Measurements from ENCODE around the gene ABCC3. TPM values are rescaled to one million over a fixed set of nuclear protein-coding genes. Genes with fewer than 3 reads are reported as not detected.

Gene ABCC3
- total RNA-seq, 3 donors from 2014 or later, result 6.1 to 122 (median 81.0) TPM

DNA sequence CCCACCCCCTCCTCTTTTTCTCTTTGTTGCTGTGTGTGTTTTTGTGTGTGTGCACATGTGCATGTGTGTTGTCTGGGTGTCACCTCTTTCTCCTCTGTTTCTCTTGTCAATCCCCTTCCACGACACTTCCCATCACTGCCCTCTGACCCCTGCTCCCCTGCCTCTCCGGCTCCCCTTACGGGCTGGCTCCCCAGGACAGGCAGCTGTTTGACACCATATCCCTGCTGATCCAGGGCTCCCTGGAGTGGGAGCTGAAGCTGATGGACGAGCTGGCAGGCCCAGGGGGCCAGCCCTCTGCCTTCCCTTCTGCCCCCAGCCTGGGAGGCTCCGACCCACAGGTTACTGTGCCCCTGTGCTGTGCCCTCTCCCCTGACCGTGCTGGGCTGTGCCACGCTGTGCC, 15.2 kb upstream of the ABCC3 start:
- TF ChIP-seq POLR2AphosphoS5 (IDR thresholded peaks at IDR 0.05) (no peak), POLR2A (IDR thresholded peaks at IDR 0.05) (no peak), CTCF (IDR thresholded peaks at IDR 0.05) (no peak)
- intact Hi-C loops (cut with DNase I; ENCODE audit: low total_unique reads), result no loop called here

DNA sequence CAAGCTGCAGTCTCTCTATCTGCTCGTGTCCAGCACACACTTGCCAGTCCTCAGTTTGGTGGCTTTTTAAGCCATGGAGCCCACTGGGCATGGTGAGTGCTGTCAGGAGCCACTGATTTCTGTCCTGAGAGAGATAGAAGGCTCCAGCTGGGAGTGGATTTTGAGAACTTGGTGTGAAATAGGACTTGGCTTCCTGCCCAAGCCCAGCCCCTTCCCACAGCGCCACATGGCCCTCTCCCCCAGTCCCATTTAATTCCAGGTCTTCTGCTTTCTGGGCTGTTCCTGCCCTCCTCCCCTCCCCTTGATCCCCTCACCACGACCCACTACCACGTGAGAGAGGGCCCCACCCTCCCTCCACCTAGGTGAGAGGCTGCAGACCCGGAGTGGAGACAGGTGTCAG, 14.4 kb upstream of the ABCC3 start:
- Histone ChIP-seq H3K4me3 (no peak overlapping the region), H3K36me3 (no peaks in the 10 kb centered on the region), H3K27me3 (peaks cover 0 to 3% of the 10 kb centered on the region in 2 donors), H3K9me3 (no peaks in the 10 kb centered on the region), H3K4me1 (no peaks in the 10 kb centered on the region), H3K27ac (no peak overlapping the region)
- no peak for TF ChIP-seq POLR2A (IDR thresholded peaks at IDR 0.05)
- TF ChIP-seq POLR2AphosphoS5 (IDR thresholded peaks at IDR 0.05), result no peak
- no peak for TF ChIP-seq CTCF (IDR thresholded peaks at IDR 0.05)
- no peak for DNase-seq (ENCODE audit: low spot score in 2 of 2)
- intact Hi-C loops (cut with DNase I; ENCODE audit: low total_unique reads), result no loop called here

More for the DNA sequence above, 15.2 kb upstream of the ABCC3 start:
- Histone ChIP-seq H3K27me3 (peaks cover 0 to 3% of the 10 kb centered on the region in 2 donors), H3K9me3 (no peaks in the 10 kb centered on the region), H3K36me3 (no peaks in the 10 kb centered on the region), H3K4me3 (no peak overlapping the region), H3K4me1 (no peaks in the 10 kb centered on the region), H3K27ac (no peak overlapping the region)
- DNase-seq (ENCODE audit: low spot score in 2 of 2), result no peak

DNA sequence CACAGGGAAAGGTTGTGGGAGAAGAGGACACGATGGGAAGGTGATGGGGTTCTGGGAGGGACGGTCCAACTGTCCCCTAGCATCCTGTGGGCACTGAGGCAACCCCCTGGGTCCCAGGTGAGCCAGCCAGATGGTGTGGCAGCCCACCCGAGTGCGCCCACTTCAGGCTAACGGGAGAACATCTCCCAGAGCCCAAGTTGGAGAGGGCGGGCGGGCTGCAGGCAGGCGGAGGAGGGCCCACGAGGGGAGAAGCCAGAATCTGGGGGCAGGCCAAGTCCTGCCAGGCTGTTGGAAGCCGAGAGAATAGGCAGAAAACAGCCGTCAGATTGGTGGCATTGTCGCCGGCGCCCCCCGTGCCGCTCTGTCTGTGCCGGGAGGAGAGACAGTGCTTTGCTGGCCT, 13.8 kb upstream of the ABCC3 start:
- DNase-seq (ENCODE audit: low spot score in 2 of 2), result no peak
- no peaks in the 10 kb centered on the region for H3K9me3 ChIP-seq
- TF ChIP-seq POLR2AphosphoS5 (IDR thresholded peaks at IDR 0.05) (no peak), POLR2A (IDR thresholded peaks at IDR 0.05) (no peak), CTCF (IDR thresholded peaks at IDR 0.05) (no peak)
- no peak overlapping the region for H3K27ac ChIP-seq
- H3K36me3 ChIP-seq, result no peaks in the 10 kb centered on the region
- intact Hi-C loops (cut with DNase I; ENCODE audit: low total_unique reads), result no loop called here
- no peak overlapping the region for H3K4me3 ChIP-seq
- H3K27me3 ChIP-seq, result peaks cover 0 to 3% of the 10 kb centered on the region in 2 donors
- no peaks in the 10 kb centered on the region for H3K4me1 ChIP-seq

- H3K36me3 ChIP-seq, result no peaks in the 10 kb centered on the region
- no peak overlapping the region for H3K27ac ChIP-seq
- H3K4me3 ChIP-seq, result no peak overlapping the region
- TF ChIP-seq POLR2A (IDR thresholded peaks at IDR 0.05) (no peak), CTCF (IDR thresholded peaks at IDR 0.05) (no peak), POLR2AphosphoS5 (IDR thresholded peaks at IDR 0.05) (no peak)
- no peaks in the 10 kb centered on the region for H3K9me3 ChIP-seq
- DNase-seq (ENCODE audit: low spot score in 2 of 2), result no peak
- H3K27me3 ChIP-seq, result peaks cover 0 to 3% of the 10 kb centered on the region in 2 donors
- H3K4me1 ChIP-seq, result no peaks in the 10 kb centered on the region
- intact Hi-C loops (cut with DNase I; ENCODE audit: low total_unique reads), result no loop called here
Observed at GRCh38 chr17:50621574-50622031, 13.1 kb upstream of the ABCC3 start.

- H3K27me3 ChIP-seq, result peaks cover 0 to 3% of the 10 kb centered on the region in 2 donors
- no peak overlapping the region for H3K4me3 ChIP-seq
- no peaks in the 10 kb centered on the region for H3K36me3 ChIP-seq
- TF ChIP-seq POLR2A (IDR thresholded peaks at IDR 0.05), result no peak
- no peak for TF ChIP-seq CTCF (IDR thresholded peaks at IDR 0.05)
- TF ChIP-seq POLR2AphosphoS5 (IDR thresholded peaks at IDR 0.05), result no peak
- no peak for DNase-seq (ENCODE audit: low spot score in 2 of 2)
- H3K27ac ChIP-seq, result no peak overlapping the region
- intact Hi-C loops (cut with DNase I; ENCODE audit: low total_unique reads), result no loop called here
- H3K9me3 ChIP-seq, result no peaks in the 10 kb centered on the region
- no peaks in the 10 kb centered on the region for H3K4me1 ChIP-seq
Observed at GRCh38 chr17:50624321-50624934, 10.3 kb upstream of the ABCC3 start.

All from breast epithelium (tissue), 4 donors.